Inflammatory macrophage treated with lipopolysaccharide for 1 hour (primary cell): ENCODE results near the gene ASH1L.
"Not testable (repeated sequence)": the region's sequence is repeated elsewhere in the genome, so short reads cannot be mapped to it uniquely, and the experiment has no call there.

Experiments used
- DNase-seq, 2 donors: peaks; one replicate each; pipeline ENCODE4 v3.0.0-alpha.2; 2020 to 2022

Gene ASH1L

DNA sequence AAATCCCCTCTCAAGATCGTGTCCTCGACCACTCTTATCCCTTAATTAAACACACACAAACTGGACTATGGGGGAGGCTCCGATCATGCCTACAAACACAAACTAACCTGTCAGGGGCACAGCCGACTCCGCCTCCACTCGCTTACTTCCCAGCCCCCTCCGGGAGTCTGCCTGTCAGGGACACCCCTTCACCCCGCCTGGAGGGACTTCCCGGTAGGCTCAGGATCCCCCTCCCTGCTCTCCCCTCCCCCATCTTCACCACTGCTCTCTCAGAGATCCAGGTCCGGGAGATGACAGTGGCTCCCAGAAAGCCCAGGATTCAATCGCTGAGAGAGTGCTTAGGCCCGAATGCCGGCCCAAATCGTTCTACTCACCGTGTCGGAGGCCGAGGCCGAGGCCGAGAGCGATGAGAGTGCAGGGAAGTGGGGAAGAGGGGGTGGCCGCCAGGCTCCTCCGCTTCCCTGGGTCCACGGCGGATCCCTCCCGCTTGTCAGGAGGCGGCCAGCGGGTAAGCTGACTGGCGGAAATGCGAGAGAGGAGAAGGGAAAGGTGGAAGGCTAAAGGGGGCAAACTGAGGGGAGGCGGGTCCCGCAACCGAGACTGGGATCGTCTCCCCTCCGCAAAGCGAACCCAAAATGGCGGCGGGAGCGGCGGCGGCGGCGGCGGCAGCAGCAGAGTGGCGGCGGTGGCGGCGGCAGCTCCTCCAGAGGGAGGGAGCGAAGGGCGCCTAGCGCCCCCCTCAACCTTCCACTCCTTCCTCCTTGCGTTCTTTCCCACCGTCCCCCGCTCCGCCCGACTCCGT lies 623 bp downstream of the ASH1L start:
- DNase-seq = peak; percentile 9 to 42

DNA sequence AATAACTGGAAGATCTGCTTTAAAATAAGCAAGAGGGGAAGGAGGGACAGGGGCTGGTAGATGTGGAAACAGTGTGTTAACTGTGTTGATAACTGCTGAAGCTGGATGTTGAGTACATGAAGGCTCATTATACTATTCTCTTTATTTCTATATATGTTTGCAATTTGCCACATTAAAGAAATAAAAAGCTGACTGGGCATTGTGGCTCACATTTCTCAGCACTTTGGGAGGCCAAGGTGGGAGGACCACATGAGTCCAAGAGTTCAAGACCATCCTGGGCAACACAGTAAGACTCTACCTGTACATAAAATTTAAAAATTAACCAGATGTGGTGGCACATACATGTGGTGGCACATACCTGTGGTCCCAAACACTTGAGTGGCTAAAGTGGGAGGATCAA lies 6.7 kb downstream of the ASH1L start:
- no peak for DNase-seq

DNA sequence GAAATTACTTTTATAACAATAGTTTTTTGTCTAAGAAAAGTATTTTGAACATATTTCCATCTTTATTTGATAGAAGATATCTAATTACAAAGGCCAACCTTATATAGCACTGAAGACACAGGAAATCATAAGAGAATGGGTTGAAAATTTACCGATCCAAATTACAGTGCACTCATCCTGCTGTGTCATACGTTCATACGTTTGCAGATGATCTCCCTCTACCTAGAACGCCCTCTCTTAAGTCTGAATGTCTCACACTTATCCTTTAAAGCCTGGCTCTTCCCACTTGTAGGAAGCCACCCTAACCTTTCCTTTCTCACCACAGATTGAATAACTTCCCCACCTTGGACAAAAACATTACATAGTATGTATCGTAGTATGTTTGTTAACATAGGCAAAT lies 9.3 kb downstream of the ASH1L start:
- DNase-seq = no peak

DNA sequence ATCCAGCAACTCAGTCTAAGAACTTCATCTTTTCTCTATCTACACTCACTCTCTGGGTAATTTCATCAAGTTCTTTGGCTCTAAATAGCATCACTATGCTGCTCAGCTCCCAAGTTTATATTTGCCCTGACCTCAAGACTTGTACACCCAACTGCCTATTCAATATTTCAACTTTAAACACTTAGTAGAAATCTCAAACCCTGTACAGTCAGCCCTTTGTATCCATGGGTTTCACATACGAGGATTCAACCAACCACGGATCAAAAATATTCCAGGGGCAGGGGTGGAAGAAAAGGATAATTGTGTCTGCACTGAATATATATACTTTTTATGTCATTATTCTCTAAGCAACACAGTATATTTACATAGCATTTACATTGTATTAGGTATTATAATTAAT lies 13.9 kb downstream of the ASH1L start:
- no peak for DNase-seq

DNA sequence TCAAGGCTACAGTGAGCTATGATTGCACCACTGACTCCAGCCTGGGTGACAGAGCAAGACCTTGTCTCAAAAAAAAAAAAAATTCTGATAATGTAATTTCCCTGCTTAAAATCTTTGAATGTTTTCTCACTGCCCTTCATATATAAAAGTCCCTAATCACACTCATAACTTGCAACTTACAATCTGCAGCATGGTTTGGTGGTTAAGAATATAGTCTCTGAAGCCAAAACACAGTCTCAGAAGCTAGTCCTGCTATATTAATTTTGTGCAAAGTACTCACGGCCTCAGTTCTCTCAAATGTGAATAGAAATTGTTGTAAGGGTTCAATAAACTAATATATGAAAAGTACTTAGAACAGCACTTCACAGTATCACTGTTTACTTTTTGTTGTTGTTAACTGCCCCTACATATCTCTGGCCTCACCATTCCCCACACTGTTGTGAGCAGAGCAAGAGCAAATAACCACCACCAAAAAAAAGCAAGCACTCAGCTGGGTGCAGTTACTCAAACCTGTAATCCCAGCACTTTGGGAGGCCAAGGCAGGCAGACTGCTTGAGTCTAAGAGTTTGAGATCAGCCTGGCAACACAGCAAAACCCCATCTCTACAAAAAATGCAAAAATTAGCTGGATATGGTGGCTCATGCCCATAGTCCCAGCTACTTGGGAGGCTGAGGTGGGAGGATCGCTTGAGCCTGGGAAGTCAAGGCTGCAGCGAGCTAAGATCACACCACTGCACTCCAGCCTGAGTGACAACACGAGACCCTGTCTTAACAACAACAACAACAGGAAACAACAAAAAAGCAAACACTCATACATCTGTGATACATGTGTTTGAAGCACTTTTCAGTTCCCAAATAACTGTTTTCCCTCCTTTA lies 22.4 kb downstream of the ASH1L start:
- no peak for DNase-seq

DNA sequence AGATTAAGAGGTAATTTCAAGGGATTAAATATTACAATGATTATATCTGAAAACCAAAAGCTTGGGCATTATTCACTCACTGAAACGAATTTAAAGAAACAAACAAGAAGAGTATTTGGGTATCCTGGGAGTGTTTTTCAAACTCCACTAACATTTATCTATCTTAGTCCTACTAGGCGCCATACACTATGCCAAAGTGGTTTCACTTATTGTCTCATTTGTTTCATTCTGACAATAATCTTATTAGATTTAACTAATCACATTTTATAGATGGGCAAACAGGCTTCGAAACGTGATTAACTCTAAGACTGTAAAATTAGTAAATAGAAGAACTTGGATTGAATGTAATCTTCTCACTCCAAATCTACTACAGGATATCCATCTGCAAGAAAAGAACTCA lies 25.4 kb downstream of the ASH1L start:
- no peak for DNase-seq

DNA sequence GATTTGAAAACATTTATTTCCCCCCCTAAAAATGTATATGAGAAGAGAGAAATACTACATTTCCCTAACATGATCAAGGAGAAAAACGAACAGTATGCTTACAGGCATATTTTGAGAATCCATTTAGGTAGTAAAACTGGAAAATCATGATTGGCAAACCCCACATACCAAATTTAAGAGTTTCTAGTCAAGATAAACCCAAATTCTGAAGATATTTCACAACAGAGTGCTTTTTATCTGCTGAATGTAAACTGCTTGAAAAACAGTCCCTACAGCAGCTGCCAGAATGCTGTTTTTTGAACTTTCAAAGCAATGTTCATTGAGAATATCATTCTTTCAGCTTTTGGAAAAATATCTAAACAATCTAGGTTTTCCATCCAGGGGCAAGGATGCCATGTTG lies 31.0 kb downstream of the ASH1L start:
- DNase-seq = no peak

DNA sequence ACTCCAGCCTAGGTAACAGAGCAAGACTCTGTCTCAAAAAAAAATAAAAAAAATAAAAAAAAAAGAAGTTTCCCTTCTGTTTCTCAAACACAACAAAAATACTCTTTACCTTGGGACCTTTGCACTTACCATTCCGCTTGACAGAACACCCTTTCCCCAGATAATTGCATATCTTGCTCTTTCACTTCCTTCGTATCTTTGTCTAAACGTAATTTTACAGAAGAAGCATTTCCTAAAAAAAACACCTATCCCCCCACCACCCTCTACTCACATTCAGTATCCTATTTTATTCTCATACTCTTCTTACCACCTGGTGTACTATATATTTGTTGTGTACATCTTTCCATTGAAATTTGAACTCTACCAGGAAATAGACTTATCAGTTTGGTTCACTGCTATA lies 32.7 kb downstream of the ASH1L start:
- no peak for DNase-seq

DNA sequence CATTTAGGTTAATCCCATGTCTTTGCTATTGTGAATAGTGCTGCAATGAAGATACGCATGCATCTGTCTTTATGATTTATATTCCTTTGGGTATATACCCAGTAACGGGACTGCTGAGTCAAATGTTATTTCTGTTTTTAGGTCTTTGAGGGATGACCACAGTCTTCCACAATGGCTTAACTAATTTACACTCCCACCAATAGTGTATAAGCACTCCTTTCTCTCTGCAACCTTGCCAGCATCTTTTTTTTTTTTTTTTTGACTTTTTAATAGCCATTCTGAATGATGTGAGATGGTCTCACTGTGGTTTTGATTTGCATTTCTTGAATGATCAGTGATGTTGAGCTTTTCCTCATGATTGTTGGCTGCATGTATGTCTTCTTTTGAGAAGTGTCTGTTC lies 33.5 kb downstream of the ASH1L start:
- DNase-seq = no peak

DNA sequence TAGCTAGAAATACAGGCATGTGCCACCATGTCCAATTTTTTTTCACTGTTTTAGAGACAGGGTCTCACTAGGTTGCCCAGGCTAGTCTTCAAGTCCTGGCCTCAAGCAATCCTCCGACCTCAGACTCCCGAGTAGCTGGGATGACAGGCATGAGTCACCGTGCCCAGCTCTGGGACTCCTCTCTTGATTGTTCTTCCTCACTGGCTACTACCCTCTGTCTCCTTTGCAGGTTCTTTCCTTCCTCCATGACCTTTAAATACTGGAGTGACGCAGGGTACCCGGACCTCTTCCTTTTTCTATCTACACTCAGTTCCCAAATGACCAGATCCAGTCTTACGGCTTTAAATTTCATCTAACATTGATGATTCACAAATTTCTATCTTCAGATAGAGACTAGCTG lies 34.9 kb downstream of the ASH1L start:
- peak; percentile 53 to 55 for DNase-seq

DNA sequence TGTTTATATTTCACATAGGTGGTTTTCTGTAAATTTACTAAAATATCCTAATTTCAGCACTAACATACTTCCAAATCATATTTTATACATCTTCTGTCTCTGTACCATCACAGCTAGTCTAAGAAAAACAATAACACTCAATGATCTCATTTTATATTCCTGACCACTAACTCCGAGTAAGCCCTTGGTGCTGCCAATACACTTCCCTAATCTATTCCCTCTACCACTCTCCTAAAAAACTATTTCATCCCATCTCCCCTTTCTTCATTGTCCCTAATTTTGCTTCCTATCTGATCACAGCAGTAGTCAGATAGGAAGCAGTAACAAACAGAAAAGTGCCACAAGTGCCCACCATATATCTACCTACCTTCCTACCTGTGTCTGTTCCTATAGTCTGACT lies 36.2 kb downstream of the ASH1L start:
- DNase-seq = no peak

DNA sequence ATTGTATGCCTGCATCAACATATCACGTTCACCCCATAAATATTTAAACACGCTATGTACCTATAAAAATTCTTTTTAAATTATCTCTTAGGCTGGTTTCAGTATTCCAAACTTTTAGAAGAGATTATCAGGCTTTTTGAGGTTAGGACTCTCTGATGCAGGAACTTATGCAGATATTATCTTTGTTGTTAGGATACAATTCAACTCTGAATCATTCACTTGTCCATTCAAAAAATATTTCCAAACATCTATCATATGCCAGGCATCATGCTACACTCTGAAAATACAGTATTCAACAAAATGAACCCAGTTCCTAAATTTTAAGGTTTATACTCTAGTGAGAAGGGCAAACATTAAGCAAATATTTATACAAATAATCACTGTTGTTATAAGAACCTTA lies 40.5 kb downstream of the ASH1L start:
- no peak for DNase-seq

DNA sequence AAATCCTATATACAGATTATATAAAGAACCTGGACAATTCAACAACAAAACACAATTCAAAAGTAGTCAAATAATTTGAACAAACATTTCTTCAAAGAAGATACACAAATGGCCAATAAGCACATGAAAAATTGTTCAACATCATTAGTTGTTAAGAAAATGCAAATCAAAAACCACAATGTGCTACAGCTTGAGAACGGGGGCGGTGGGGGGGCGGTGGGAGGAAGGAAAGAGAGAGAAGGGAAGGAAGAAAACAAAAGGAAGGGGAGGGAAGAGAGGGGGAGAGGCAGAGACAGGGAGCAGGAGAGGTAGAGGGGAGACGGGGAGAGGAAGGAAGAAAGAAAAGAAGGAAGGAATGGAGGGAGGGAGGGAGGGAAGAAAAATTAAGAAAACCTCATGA lies 44.1 kb downstream of the ASH1L start:
- DNase-seq = no peak

DNA sequence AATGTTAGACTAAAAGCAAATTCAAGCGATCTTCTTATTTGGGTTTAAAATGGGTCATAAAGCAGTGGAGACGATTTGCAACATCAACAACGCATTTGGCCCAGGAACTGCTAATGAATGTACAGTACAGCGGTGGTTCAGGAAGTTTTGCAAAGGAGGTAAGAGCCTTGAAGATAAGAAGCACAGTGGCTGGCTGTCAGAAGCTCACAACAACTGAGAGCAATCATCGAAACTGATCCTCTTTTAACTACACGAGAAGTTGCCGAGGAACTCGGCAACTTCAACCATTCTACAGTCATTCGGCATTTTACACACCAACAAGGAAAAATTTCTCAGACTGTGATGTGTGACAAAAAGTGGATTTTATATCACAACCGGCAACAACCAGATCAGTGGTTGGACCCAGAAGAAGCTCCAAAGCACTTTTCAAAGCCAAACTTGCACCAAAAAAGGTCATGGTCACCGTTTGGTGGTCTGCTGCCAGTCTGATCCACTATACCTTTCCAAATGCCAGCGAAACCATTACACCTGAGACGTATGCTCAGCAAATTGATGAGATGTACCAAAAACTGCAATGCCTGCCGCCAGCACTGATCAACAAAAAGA lies 47.9 kb downstream of the ASH1L start:
- DNase-seq = no peak

DNA sequence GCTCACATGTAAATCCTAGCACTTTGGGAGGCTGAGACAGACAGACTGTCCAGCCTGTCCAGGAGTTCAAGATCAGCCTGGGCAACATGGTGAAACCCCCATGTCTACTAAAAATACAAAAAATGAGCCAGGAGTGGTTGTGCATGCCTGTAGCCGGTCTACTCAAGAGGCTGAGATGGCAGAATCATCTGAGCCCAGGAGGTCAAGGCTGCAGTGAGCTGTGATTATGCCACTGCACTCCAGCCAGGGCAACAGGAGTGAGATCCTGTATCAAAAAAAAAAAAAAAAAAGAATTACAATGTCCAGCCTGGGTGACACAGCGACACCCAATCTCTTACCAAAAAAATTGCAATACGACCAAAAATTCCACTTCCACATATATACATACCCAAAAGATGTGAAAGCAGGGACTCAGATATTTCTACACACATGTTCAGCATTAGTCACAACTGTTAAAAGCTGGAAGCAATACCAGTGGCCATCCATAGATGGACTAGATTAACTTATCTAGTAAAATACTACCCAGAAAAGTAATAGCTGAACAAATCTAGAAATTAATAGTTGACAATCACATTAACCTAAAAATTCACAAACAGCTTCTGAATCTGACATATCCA lies 49.2 kb downstream of the ASH1L start:
- DNase-seq = peak; percentile 79 to 86

DNA sequence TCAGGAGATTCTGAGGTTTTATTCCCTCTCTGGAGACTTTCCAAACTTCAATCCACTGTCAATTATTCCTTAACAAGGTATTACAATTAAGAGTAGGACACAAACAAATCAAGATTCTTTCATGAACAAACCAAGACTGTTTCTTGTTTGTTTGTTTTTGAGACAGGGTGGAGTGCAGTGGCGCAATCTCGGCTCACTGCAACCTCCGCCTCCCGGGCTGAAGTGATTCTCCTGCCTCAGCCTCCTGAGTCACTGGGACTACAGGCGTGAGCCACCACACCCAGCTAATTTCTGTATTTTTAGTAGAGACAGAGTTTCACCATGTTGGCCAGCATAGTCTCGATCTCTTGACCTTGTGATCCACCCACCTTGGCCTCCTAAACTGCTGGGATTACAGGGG lies 51.2 kb downstream of the ASH1L start:
- DNase-seq = peak; percentile 31 to 36

DNA sequence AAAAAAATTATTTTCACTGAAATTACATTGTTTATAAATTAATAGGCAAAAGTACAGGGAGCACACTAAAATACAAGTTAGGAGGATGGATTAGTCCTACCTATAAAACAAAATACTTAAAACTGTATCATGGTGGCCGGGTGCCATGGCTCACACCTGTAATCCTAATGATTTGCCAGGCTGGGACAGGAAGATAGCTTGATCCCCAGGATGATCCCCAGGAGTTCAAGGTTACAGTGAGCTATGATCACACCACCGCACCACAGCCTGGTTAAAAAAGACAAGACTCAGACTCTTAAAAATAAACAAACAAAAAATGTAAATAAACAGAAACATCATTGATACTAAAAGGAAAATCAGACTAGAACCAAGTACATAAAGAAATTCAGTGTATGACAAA lies 53.5 kb downstream of the ASH1L start:
- no peak for DNase-seq

DNA sequence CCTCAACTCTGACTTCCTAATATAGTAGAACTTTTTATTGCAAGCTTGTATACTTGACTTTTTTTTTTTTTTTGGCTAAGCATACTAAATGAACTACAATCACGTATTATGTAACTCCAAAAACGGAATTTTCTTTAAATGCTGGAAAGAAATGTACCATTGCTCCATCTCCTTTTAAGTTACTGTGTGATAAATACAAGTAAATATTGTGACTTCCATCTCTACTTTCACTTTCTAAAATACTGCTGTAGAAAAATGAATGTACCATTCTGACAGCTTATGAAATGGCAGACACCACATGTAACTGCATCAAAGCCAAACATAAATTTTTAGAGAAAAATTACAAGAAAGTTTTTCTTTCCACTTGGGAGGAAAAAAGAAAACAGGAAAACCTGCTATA lies 54.7 kb downstream of the ASH1L start:
- DNase-seq = peak; percentile 36 to 57

DNA sequence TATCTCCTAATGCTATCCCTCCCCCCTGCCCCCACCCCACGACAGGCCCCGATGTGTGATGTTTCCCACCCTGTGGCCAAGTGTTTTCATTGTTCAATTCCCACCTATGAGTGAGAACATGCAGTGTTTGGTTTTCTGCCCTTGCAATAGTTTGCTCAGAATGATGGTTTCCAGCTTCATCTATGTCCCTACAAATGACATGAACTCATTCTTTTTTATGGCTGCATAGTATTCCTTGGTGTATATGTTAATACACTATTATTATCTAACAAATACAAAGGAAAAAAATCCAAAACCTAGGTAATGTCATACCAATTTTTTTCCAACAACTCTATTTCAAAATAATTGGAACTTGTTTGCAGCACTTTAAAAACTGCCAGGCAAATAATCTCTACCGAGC lies 56.6 kb downstream of the ASH1L start:
- not testable (repeated sequence) for DNase-seq

DNA sequence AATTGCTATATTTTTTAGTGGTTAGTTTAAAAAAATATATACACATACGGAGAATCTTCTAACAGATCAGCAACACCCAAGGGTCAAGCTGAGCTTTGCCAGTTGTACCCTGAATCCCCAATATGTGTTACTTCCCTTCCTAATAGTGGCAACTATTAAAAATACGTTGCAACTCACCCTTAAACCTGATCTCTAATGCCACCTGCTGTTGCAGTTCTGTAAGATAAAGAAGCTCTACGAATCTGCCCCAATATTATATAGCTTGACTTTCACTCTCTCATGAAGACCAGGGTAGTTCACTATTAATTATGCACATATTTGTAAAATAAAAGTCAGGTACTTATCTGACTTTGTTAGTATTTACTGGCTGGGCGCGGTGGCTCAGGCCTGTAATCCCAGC lies 58.4 kb downstream of the ASH1L start:
- peak; percentile 44 to 75 for DNase-seq

DNA sequence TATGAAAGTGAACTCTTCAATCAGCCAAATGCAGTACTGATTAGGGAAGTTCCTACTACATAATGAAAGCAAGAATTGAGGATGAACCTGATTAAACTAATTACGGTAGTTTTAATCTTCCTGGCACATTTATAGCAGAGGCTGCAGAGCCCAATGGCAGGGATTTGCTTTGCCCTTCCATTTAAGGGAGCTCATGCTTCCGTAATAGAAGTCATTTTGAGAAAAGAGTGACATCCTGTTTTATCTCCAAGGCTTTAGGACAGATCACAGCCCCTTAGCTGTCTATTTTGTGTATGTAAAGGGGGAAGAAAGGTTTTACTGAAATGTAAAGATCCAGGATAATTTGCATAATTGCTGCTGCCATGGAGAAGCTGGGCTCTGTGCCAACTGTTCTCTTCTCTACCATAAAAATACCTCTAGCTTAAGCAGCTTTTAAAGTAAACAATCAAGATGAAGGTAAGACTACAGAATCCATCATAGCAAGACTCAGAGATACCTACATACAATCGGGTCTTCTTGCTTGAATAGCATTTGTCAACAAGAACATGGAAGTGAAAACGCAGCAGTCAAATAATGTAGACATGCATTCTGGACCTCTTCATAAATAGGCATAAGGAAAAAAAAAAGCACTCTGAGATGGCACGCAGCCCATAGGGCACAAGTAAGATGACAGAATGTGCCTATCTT lies 62.5 kb downstream of the ASH1L start:
- DNase-seq = peak; percentile 59 to 68

DNA sequence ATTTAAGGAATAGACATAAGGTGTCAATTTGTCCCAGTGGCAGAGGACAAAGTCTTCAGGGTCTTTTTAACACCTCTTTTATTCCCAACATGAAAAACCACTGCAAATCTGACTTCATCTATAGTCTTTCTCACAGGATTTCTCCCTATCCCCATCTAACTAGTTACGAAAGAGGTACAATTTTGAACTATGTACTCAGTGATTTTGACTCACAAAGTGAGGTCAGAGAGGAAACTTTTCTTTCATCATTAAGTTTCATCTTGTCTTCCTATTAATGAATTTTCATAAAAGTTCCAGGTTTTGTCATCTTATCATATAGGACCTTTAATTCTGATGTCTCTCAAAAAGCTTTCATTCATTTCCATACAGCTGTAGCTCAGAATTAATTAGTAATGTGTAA lies 63.3 kb downstream of the ASH1L start:
- peak; percentile 89 to 91 for DNase-seq

DNA sequence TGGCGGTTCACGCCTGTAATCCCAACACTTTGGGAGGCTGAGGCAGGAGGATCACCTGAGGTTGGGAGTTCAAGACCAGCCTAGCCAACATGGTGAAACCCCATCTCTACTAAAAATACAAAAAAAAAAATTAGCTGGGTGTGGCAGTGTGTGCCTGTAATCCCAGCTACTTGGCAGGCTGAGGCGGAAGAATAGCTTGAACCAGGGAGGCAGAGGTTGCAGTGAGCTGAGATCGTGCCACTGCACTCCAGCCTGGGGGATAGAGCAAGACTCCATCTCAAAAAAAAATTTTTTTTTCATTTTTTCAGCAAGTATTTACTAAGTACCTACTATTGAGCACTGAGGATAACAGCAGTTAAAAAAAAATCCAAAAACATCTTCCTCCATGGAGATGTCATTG lies 69.0 kb downstream of the ASH1L start:
- not testable (repeated sequence) for DNase-seq
